Ectodermal cell (in vitro differentiated cells): ENCODE data around the gene APLP2.
A peak's percentile ranks its signal among the peaks of the same experiment; 100 is the strongest.

Source experiments
- H3K27ac ChIP-seq: 2 replicates; pipeline ENCODE4 v1.7.0; 2013; ENCODE audit warnings: mild to moderate bottlenecking, low read depth, low read length; ENCODE audit not compliant: insufficient read depth, poor library complexity, severe bottlenecking
- H3K27me3 ChIP-seq: 2 replicates; pipeline ENCODE4 v1.7.0; 2013; ENCODE audit warnings: mild to moderate bottlenecking, low read length; ENCODE audit not compliant: insufficient read depth, control insufficient read depth, poor library complexity, severe bottlenecking
- H3K36me3 ChIP-seq: one replicate; pipeline ENCODE4 v1.7.0; 2013; ENCODE audit warnings: low read length; ENCODE audit not compliant: control insufficient read depth, insufficient read depth
- H3K4me1 ChIP-seq: one replicate; pipeline ENCODE4 v1.7.0; 2013; ENCODE audit warnings: low read length; ENCODE audit not compliant: control insufficient read depth, insufficient read depth
- H3K4me3 ChIP-seq: 2 replicates; pipeline ENCODE4 v1.7.0; 2013; ENCODE audit warnings: low read depth, low read length, control low read depth; ENCODE audit not compliant: insufficient read depth
- H3K9me3 ChIP-seq: 2 replicates; pipeline ENCODE4 v1.7.0; 2013; ENCODE audit warnings: mild to moderate bottlenecking, low read length, moderate library complexity; ENCODE audit not compliant: control insufficient read depth
- WGBS, 2 experiments: methylation state at CpG; one replicate each; pipeline ENCODE4 v1.1.7; 2013; ENCODE audit warnings: missing lambda C conversion rate in 2 of 2; 5-methylcytosine and 5-hydroxymethylcytosine counted together

Gene APLP2

DNA sequence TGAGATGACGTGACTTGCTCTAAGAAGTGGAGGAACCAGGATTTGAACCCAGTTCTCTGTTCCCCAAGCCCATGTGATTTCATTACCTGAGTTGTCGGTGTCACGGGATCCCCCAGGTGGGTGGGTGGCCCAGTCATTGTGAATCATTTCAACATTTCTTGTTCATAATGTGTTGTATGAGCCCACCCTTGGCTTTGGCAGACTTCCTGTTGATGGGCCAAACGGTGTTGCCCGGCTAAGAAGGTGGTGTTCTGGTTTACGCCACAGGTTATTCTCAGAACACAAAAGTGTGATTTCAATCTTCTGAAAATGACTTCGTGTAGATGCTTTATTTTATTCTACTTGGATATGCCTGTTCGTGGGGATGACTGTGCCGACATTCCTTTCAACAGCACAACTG, 68.3 kb downstream of the APLP2 start:
- Histone ChIP-seq H3K27ac (no peak overlapping the region), H3K36me3 (peaks cover 74% of the 10 kb centered on the region), H3K4me1 (no peaks in the 10 kb centered on the region), H3K4me3 (no peak overlapping the region), H3K9me3 (no peaks in the 10 kb centered on the region), H3K27me3 (no peaks in the 10 kb centered on the region)
- WGBS, 2 experiments, result 96 to 98% methylated on average over 9 of the region's 9 CpGs

DNA sequence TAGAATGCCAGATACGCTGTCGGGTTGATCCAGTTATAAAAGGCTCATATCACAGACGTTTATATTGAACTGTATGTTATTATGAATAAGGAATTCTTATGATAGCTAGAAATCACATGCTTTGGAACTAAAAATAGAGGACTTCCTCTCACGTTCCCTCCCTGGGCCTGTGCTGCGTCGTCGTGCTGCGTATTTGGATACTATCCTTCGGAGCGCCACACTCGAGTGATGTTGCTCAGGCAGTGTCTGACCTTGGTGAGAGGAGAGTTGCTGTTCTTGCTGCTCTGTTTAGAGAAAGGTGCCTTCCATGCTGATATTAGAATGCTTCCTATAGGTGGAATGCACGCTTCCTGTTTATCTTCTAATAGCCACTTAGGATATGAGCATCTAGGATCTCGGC, 69.7 kb downstream of the APLP2 start:
- Histone ChIP-seq H3K4me3 (no peak overlapping the region), H3K4me1 (peaks cover under 1% of the 10 kb centered on the region), H3K9me3 (no peaks in the 10 kb centered on the region), H3K36me3 (peaks cover 67% of the 10 kb centered on the region), H3K27me3 (no peaks in the 10 kb centered on the region), H3K27ac (no peak overlapping the region)
- 96 to 97% methylated on average over 13 of the region's 13 CpGs for WGBS, 2 experiments

DNA sequence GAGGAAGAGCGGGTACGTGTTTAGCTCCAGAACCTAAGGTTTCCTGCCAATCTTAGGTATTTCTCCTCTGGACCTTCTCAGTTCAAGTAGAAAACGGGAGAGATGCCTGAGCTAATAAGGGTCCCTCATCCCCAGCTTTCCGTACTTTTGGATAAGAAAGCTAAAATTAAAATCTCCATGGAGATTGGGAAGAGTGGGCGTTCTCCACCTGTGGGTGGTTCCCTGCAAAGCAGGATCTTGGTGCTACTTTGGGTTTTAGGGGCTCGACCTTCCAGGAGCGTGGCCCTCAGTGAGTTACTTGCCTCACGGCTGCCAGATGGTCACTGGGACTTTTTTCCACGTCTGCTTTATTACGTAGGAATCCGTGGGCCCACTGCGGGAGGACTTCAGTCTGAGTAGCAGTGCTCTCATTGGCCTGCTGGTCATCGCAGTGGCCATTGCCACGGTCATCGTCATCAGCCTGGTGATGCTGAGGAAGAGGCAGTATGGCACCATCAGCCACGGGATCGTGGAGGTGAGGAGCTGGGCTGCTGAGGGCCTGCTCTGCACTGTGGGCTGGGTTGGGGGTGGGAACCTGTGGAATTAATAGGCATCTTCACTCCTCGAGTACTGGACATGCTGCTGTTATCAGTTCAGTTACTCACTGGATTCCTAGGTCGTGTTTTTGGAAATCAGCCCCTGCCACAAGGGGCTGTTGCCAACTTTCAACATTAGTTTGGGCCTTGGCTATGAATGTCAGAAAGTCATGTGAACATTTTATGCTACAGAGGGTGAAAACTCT, 72.1 kb downstream of the APLP2 start:
- no peaks in the 10 kb centered on the region for H3K9me3 ChIP-seq
- no peaks in the 10 kb centered on the region for H3K27me3 ChIP-seq
- WGBS, 2 experiments, result 95 to 96% methylated on average over 19 of the region's 19 CpGs
- no peak overlapping the region for H3K27ac ChIP-seq
- H3K36me3 ChIP-seq, result peaks cover 49% of the 10 kb centered on the region
- no peak overlapping the region for H3K4me3 ChIP-seq
- peaks cover 2% of the 10 kb centered on the region for H3K4me1 ChIP-seq

DNA sequence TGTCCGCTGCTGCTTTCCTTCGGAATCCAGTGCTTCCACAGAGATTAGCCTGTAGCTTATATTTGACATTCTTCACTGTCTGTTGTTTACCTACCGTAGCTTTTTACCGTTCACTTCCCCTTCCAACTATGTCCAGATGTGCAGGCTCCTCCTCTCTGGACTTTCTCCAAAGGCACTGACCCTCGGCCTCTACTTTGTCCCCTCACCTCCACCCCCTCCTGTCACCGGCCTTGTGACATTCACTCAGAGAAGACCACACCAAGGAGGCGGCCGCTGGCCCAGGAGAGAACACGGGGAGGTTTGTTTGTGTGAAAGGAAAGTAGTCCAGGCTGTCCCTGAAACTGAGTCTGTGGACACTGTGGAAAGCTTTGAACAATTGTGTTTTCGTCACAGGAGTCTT, 74.4 kb downstream of the APLP2 start:
- H3K4me3 ChIP-seq, result no peak overlapping the region
- H3K27me3 ChIP-seq, result no peaks in the 10 kb centered on the region
- peaks cover 2% of the 10 kb centered on the region for H3K4me1 ChIP-seq
- peaks cover 40% of the 10 kb centered on the region for H3K36me3 ChIP-seq
- no peak overlapping the region for H3K27ac ChIP-seq
- no peaks in the 10 kb centered on the region for H3K9me3 ChIP-seq
- 87 to 94% methylated on average over 10 of the region's 10 CpGs for WGBS, 2 experiments

DNA sequence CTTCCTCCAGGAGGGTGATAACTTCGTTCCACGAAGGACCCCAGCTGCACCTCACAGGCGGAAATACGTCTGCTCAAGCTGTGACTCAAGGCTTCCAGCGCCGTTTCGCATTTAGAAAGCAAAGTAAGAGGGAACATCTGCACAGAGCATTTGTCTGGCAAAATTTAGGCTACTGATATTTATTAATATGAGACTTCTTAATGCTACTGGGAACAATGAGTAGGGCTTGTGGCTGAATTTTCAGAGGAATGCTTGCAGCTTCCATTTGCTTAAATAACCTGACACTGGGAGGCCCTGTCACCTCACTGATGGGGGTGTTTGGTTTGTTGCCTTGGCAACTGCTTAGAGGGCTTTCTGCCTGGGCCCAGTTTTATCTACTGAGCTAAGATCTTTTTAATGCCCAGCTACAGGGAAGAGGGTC, 75.2 kb downstream of the APLP2 start:
- H3K36me3 ChIP-seq, result peaks cover 34% of the 10 kb centered on the region
- peaks cover 2% of the 10 kb centered on the region for H3K4me1 ChIP-seq
- peak overlapping the region; percentile 47 for H3K27ac ChIP-seq
- no peaks in the 10 kb centered on the region for H3K27me3 ChIP-seq
- no peak overlapping the region for H3K4me3 ChIP-seq
- WGBS, 2 experiments, result 94 to 96% methylated on average over 7 of the region's 7 CpGs
- H3K9me3 ChIP-seq, result no peaks in the 10 kb centered on the region

DNA sequence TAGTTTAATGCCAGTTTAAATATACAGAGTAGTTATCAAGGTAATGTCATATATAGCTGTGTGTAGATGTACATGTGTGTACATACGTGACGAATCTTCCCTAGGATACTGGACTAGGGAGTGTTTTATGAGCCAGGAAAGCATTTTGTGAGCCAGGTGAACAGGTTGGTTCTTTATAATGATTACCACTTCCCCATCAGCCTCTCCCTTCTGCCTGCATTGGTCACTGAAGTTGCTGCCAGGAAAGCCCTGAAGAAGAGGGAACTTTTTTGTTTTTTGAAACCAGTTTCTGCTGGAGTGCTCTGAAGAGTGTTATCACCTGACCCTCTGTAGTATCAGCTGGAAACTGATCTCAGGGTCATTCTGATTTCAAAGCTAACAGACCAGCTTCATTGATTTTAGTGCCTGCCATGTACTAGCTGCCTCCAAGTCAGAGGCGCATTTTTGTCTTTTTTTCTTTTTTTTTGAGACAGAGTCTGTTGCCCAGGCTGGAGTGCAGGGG, 75.7 kb downstream of the APLP2 start:
- peaks cover 2% of the 10 kb centered on the region for H3K4me1 ChIP-seq
- peaks cover 29% of the 10 kb centered on the region for H3K36me3 ChIP-seq
- peak overlapping the region; percentile 47 for H3K27ac ChIP-seq
- H3K9me3 ChIP-seq, result no peaks in the 10 kb centered on the region
- H3K27me3 ChIP-seq, result no peaks in the 10 kb centered on the region
- no peak overlapping the region for H3K4me3 ChIP-seq
- WGBS, 2 experiments, result 96 to 97% methylated on average over 3 of the region's 3 CpGs

DNA sequence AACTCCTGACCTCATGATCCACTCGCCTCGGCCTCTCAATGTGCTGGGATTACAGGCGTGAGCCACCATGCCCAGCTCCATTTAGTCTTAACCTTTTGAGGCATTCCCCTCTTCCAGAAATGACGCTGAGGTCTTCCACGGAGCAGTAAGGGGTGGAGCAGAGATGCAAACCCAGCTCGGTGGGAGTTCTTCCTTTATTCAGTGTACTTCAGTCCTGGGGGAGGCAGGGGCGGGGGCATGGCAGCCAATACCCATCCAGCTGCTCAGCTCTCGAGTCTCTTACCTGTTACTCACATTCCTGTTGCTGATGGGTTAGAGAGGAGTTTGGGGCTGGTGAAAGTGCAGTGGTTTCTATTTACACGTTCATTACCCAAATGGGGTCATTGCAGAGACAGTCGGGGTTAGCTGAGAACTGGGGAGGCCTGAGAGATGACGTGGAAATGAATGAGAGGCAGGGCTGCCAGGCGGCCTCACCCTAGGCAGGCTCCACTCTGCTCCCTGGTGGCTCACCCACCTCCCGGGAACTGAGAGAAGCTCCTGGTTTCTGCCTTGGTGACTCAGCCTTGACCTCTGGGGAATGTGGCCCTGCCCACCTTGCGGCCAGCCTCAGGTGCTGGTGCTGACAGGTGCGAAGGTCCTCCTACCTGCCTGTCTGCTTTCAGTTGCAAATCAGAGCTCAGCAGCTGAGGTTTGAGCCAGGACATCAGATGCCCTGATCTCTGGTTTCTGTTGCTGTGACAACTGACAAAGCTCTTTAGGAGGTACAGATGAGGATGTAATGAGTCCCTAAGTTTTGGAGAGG, 76.5 kb downstream of the APLP2 start:
- H3K36me3 ChIP-seq, result peaks cover 24% of the 10 kb centered on the region
- no peak overlapping the region for H3K27ac ChIP-seq
- 73 to 74% methylated on average over 15 of the region's 15 CpGs for WGBS, 2 experiments

DNA sequence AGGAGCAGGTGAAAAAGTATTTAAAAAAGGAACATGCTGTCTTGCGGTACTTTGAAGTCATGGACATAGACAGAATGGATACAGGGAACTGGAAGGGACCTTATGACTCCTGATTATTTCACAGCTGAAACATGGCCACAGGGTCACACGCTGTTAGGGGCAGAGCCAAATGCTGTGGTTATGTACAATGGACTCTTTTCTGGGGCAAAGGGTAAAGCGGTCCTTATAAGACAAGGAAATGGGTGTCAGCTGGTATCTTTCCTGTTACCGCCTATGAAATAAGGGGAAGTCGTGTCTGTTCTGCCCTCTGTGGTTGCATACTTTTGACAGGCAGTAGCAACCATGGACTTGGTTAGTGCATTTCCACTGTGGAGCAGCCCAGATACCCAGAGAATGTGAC, 77.1 kb downstream of the APLP2 start:
- peaks cover 18% of the 10 kb centered on the region for H3K36me3 ChIP-seq
- H3K9me3 ChIP-seq, result no peaks in the 10 kb centered on the region
- peaks cover 2% of the 10 kb centered on the region for H3K4me1 ChIP-seq
- no peak overlapping the region for H3K27ac ChIP-seq
- H3K27me3 ChIP-seq, result no peaks in the 10 kb centered on the region
- no peak overlapping the region for H3K4me3 ChIP-seq
- 93 to 95% methylated on average over 5 of the region's 5 CpGs for WGBS, 2 experiments

More for the DNA sequence above, 76.5 kb downstream of the APLP2 start:
- Histone ChIP-seq H3K4me3 (no peak overlapping the region), H3K27me3 (no peaks in the 10 kb centered on the region), H3K9me3 (no peaks in the 10 kb centered on the region), H3K4me1 (peaks cover 2% of the 10 kb centered on the region)

DNA sequence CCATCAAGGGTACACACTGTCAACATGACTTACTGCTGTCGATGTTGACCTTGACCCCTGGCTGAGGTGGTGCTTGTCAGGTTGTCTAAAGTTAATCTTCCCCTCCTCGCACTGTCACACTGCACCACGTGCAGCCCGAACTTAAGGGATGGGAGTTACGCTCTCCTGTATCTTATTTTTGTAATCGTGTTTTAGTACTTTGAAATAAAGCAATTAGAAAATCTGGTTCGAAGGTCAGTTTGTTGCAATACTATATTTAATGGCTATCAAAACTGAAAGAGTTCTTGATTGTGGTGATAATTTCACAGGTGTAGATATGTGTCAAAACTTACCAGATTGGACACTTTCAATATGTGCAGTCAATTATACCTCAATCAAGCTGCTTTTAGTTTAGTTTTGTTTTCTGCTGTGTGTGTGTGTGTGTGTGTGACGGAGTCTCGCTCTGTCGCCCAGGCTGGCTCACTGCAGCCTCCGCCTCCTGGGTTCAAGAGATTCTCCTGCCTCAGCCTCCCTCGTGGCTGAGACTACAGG, 79.2 kb downstream of the APLP2 start:
- no peak overlapping the region for H3K4me3 ChIP-seq
- WGBS, 2 experiments, result 94 to 98% methylated on average over 12 of the region's 12 CpGs
- H3K27me3 ChIP-seq, result no peaks in the 10 kb centered on the region
- no peaks in the 10 kb centered on the region for H3K36me3 ChIP-seq
- H3K27ac ChIP-seq, result no peak overlapping the region
- peaks cover 2% of the 10 kb centered on the region for H3K4me1 ChIP-seq
- no peaks in the 10 kb centered on the region for H3K9me3 ChIP-seq

DNA sequence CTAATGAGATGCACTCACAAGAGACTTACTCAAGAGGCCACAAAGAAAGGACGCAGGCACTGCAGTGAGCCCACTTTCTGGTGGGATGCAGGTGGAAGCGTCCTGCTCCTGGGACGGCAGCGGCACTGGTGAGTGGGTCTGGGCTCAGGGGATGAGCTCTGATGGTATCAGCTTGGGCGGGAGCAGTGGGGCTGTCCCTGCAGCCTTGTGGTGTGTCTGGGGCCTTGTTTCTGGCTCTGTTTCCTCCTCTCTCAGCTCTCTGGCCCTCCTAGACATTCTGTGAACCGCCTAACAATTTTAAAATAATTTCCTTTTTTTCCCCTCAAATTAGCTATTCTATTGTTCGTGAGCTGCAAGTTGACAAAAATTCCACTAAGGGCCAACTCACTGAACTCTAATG, 81.1 kb downstream of the APLP2 start:
- Histone ChIP-seq H3K4me1 (no peaks in the 10 kb centered on the region), H3K27me3 (no peaks in the 10 kb centered on the region), H3K27ac (no peak overlapping the region), H3K4me3 (no peak overlapping the region), H3K36me3 (no peaks in the 10 kb centered on the region), H3K9me3 (no peaks in the 10 kb centered on the region)
- 93 to 96% methylated on average over 7 of the region's 7 CpGs for WGBS, 2 experiments
